GM10248 (cell line): ENCODE results near the gene MSI2.

ENCODE experiments used
- CTCF ChIA-PET: fragments of 300-600 bp; sonication (Branson Sonifier 250); formaldehyde crosslinking; extraction: SDS; loops from one replicate; lab custom pipeline; 2021; ENCODE audit warnings: antibody characterized with exemption; lab: Yijun Ruan, JAX
- POLR2A ChIA-PET: fragments of 350-650 bp; sonication (Branson Sonifier 250); formaldehyde crosslinking; extraction: SDS; loops from one replicate; lab custom pipeline; 2020; ENCODE audit warnings: antibody characterized with exemption; lab: Yijun Ruan, JAX
- DNase-seq: peaks from one replicate; pipeline ENCODE4 v3.0.0; 2012; ENCODE audit errors: extremely low spot score
- CTCF ChIP-seq: IDR thresholded peaks from 2 replicates; pipeline ENCODE4 v1.5.1; 2012; ENCODE audit warnings: mild to moderate bottlenecking, low read depth; ENCODE audit errors: extremely low read depth, missing control alignments, control extremely low read depth

MSI2 gene

DNA sequence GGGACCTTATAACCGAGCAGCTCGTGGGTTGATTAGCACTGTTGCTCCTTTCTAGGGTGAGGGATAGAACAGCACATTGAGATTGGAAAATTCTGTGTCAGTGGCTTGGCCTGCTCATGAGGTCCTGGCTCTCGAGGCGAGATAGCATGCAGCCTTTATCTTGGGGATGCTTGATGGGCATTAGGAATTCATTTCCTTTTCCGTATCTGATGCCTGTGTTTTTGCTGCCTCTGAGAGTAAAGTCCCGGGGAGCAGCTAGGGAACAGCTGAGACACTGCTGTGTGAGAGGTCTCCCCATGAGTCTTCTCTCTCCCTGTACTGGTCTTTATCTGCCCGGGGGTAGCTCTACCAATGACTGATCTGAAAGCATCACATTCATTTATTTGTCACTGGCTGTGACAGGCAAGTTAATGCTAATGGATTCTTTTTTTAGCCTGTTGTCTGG, 14.5 kb downstream of the MSI2 start:
- ChIA-PET CTCF (interaction anchor here (0.9 to 5.4 kb wide), 8 partner anchors 9 to 229 kb away, joined by 3 to 30 read pairs (median 6); no protein-coding TSS in a partner anchor), POLR2A (no interaction called here)
- DNase-seq = no peak
- no peak for TF ChIP-seq CTCF

GRCh38 chr17:57271821-57272220, 15.5 kb downstream of the MSI2 start:
- no peak for TF ChIP-seq CTCF
- DNase-seq = no peak
- CTCF ChIA-PET = interaction anchor here (0.9 to 5.4 kb wide), 5 partner anchors 10 to 228 kb away, joined by 3 to 30 read pairs (median 7); no protein-coding TSS in a partner anchor
- POLR2A ChIA-PET = interaction anchor here (0.6 kb wide), 1 partner anchor 648 kb away, joined by 6 read pairs; no protein-coding TSS in a partner anchor

DNA sequence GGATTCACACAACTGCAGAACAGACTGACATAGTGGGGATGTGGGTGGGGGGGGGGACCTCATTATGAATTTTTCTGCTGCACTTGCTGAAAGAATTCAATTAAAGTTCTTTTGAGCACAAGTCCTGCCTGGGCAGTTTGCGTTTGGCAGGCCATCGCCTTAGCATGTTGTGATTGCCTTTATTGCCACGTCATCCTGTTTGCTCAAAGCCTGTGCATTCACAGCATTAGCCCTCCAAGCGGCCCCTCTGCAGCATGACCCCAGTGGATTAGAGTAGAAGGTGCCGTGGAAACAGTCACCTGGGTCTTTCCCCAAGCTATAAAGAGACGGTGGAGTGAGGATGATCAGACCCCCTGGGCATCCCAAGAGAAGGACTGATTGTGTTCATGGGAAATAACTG, 17.2 kb downstream of the MSI2 start:
- ChIA-PET CTCF (interaction anchor here (2.2 kb wide), 1 partner anchor 30 kb away, joined by 10 read pairs; no protein-coding TSS in a partner anchor), POLR2A (interaction anchor here (0.7 kb wide), 1 partner anchor 47 kb away, joined by 6 read pairs; no protein-coding TSS in a partner anchor)
- no peak for TF ChIP-seq CTCF
- no peak for DNase-seq

GRCh38 chr17:57274162-57274561, 17.8 kb downstream of the MSI2 start:
- no peak for TF ChIP-seq CTCF
- DNase-seq = no peak
- ChIA-PET CTCF (interaction anchor here (2.2 kb wide), 1 partner anchor 31 kb away, joined by 10 read pairs; no protein-coding TSS in a partner anchor), POLR2A (interaction anchor here (0.6 kb wide), 1 partner anchor 195 kb away, joined by 4 read pairs; no protein-coding TSS in a partner anchor)

GRCh38 chr17:57275071-57275764, 18.9 kb downstream of the MSI2 start:
- no peak for TF ChIP-seq CTCF
- ChIA-PET CTCF (no interaction called here), POLR2A (no interaction called here)
- DNase-seq = no peak

GRCh38 chr17:57276621-57277020, 20.3 kb downstream of the MSI2 start:
- POLR2A ChIA-PET = no interaction called here
- DNase-seq = no peak
- no peak for TF ChIP-seq CTCF
- CTCF ChIA-PET = interaction anchor here (1.4 to 3.2 kb wide), 2 partner anchors 10 to 34 kb away, joined by 3 to 17 read pairs; no protein-coding TSS in a partner anchor
